Spleen (tissue), 11 donors: Measurements from ENCODE around the gene PKN1. TPM values are rescaled to one million over a fixed set of nuclear protein-coding genes. Genes with fewer than 3 reads are reported as not detected.

ENCODE experiments used
- DNase-seq: peaks from one replicate; pipeline ENCODE4 v3.0.0-alpha.2; 2020
- H3K27ac ChIP-seq, 8 donors: fragments of 200-600 bp; sonication (generic) in 7 of 8; 1 replicate in 4 of 8; 2 replicates in 4 of 8; pipeline versions ENCODE4 v1.5.0 to v1.8.0; 2016 to 2021; ENCODE audit warnings: inconsistent platforms in 4 of 8, mild to moderate bottlenecking in 4 of 8, moderate library complexity in 1 of 8
- H3K27me3 ChIP-seq, 7 donors: fragments of 200-600 bp; sonication (generic) in 6 of 7; replicated peaks in 1 of 7; 1 replicate in 4 of 7; 2 replicates in 3 of 7; pipeline versions ENCODE4 v1.5.0 to v1.8.0; 2016 to 2021; ENCODE audit warnings: inconsistent platforms in 3 of 7, mild to moderate bottlenecking in 1 of 7
- H3K36me3 ChIP-seq, 6 donors: fragments of 200-600 bp; sonication (generic) in 5 of 6; 1 replicate in 4 of 6; 2 replicates in 2 of 6; pipeline versions ENCODE4 v1.5.0 to v1.8.0; 2016 to 2021; ENCODE audit warnings: inconsistent platforms in 2 of 6
- H3K4me1 ChIP-seq, 6 donors: fragments of 200-600 bp; sonication (generic) in 5 of 6; 1 replicate in 3 of 6; 2 replicates in 3 of 6; pipeline versions ENCODE4 v1.5.0 to v1.8.0; 2016 to 2021; ENCODE audit warnings: inconsistent platforms in 3 of 6
- H3K4me3 ChIP-seq, 8 donors: fragments of 200-600 bp; sonication (generic) in 7 of 8; 1 replicate in 4 of 8; 2 replicates in 4 of 8; pipeline versions ENCODE4 v1.5.0 to v1.8.0; 2016 to 2021; ENCODE audit warnings: inconsistent platforms in 4 of 8, mild to moderate bottlenecking in 4 of 8, moderate library complexity in 2 of 8
- H3K9me3 ChIP-seq, 8 donors: fragments of 200-600 bp; sonication (generic) in 7 of 8; 1 replicate in 4 of 8; 2 replicates in 4 of 8; pipeline versions ENCODE4 v1.5.0 to v1.8.0; 2016 to 2021; ENCODE audit warnings: inconsistent platforms in 4 of 8
- POLR2A ChIP-seq, 3 donors: fragments of 450-650 bp; IDR thresholded peaks; one replicate each; pipeline ENCODE4 v1.5.1; 2017; ENCODE audit warnings: antibody characterized with exemption in 3 of 3, mild to moderate bottlenecking in 1 of 3
- POLR2AphosphoS5 ChIP-seq, 3 donors: sonication (generic); formaldehyde crosslinking; IDR thresholded peaks; one replicate each; pipeline ENCODE4 v1.5.1; 2017; ENCODE audit warnings: antibody characterized with exemption in 3 of 3
- WGBS, 5 donors: extraction: QIAGEN DNeasy Blood & Tissue Kit in 3 of 5; methylation state at CpG; one replicate each; pipeline versions ENCODE4 v1.1.5 to v1.1.7; 2013 to 2018; 5-methylcytosine and 5-hydroxymethylcytosine counted together
- intact Hi-C: fragments of 100-400 bp; cut with DNase I; formaldehyde crosslinking; loops from one replicate; pipeline ENCODE4 v1.15.0; 2023; ENCODE audit warnings: low total_unique reads
- polyA plus RNA-seq, 3 donors: library from polyadenylated mRNA; stranded (reverse); fragments of 200-250 nt; gene quantifications; one replicate each; pipeline ENCODE4 v1.2.1, GENCODE V29; 2013
- total RNA-seq, 7 donors: library from RNA; depleted of rRNA in 3 of 7; stranded (reverse); fragments of >200 nt in 3 of 7; fragmentation: NEBNext Ultra II Directional in 4 of 7; extraction: Animal tissue kit (Norgen Biotek cat#: 25700) in 4 of 7; gene quantifications; one replicate each; pipeline versions ENCODE4 v1.1.0 to v1.2.1, GENCODE V29; 2016 to 2021
- TF ChIP-seq, protein P1 (sequence below), 11 experiments: fragments of 200-600 bp in 7 of 11; fragments of 450-650 bp in 4 of 11; sonication (generic) in 4 of 11; IDR thresholded peaks in 8 of 11; conservative IDR thresholded peaks in 3 of 11; 1 replicate in 7 of 11; 2 replicates in 4 of 11; pipeline versions ENCODE4 v1.4.0 to v1.8.0; 2016 to 2021; ENCODE audit warnings: antibody characterized with exemption in 11 of 11, inconsistent platforms in 4 of 11, mild to moderate bottlenecking in 1 of 11
- donor health status: healthy with polysubstance abuse.
- donor health status: DM: no; HTN: no; CAD: no; lungs with moderate emphysema.
- donor health status: DM: no; HTN: no; CAD: no.
- donor health status: Bipolar disorder and iron deficiency.
- donor health status: healthy.
- donor health status: DM: no; HTN: no; CAD: no.
- donor health status: DM: yes; HTN: yes; CAD: no.

Gene PKN1
- total and polyA plus RNA-seq, 10 donors: 93.3 to 213 (median 166) TPM

DNA sequence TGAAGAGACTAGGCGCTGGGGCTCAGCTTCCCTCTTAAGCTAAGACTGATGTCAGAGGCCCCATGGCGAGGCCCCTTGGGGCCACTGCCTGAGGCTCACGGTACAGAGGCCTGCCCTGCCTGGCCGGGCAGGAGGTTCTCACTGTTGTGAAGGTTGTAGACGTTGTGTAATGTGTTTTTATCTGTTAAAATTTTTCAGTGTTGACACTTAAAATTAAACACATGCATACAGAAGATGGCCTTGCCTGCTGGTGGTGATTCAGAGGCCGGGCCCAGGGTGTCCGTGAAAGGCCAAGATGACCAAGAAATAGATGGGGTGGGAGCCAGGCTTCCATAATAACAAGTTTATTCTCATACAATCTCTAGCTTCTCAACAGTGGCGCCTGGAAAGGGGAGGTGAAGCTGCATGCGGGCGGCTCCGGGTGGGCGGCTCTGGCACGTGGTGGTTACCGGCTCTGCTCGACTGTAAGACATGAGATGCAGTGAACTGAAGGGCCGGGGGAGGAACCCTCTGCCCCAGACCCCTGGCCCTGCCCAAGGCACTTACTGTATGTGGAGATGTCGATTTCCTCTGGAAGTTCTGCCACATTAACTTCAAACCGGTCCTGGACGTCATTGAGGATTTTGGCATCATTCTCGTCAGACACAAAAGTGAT is 24.5 kb upstream of the PKN1 start:
- TF ChIP-seq POLR2A (IDR thresholded peaks at IDR 0.05) (no peak), POLR2AphosphoS5 (IDR thresholded peaks at IDR 0.05) (peak in 1 of 3 donors; percentile 1)
- TF ChIP-seq, protein P1, sequence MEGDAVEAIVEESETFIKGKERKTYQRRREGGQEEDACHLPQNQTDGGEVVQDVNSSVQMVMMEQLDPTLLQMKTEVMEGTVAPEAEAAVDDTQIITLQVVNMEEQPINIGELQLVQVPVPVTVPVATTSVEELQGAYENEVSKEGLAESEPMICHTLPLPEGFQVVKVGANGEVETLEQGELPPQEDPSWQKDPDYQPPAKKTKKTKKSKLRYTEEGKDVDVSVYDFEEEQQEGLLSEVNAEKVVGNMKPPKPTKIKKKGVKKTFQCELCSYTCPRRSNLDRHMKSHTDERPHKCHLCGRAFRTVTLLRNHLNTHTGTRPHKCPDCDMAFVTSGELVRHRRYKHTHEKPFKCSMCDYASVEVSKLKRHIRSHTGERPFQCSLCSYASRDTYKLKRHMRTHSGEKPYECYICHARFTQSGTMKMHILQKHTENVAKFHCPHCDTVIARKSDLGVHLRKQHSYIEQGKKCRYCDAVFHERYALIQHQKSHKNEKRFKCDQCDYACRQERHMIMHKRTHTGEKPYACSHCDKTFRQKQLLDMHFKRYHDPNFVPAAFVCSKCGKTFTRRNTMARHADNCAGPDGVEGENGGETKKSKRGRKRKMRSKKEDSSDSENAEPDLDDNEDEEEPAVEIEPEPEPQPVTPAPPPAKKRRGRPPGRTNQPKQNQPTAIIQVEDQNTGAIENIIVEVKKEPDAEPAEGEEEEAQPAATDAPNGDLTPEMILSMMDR (IDR thresholded peaks at IDR 0.05 in 8 of 11, conservative IDR thresholded peaks at IDR 0.05 in 3 of 11): no peak
- Histone ChIP-seq H3K9me3 (no peaks in the 10 kb centered on the region), H3K4me3 (no peak overlapping the region), H3K4me1 (peaks cover 40 to 88% (median 71%) of the 10 kb centered on the region in 6 donors), H3K27ac (peak overlapping the region in 6 of 8 donors; percentile 35 to 89 (median 83)), H3K36me3 (peaks cover 8 to 100% (median 98%) of the 10 kb centered on the region in 6 donors), H3K27me3 (no peaks in the 10 kb centered on the region)
- no peak for DNase-seq
- intact Hi-C loops: no loop called here
- WGBS, 5 donors: 65 to 87% (median 78%) methylated on average over 18 to 20 of the region's 20 CpGs

DNA sequence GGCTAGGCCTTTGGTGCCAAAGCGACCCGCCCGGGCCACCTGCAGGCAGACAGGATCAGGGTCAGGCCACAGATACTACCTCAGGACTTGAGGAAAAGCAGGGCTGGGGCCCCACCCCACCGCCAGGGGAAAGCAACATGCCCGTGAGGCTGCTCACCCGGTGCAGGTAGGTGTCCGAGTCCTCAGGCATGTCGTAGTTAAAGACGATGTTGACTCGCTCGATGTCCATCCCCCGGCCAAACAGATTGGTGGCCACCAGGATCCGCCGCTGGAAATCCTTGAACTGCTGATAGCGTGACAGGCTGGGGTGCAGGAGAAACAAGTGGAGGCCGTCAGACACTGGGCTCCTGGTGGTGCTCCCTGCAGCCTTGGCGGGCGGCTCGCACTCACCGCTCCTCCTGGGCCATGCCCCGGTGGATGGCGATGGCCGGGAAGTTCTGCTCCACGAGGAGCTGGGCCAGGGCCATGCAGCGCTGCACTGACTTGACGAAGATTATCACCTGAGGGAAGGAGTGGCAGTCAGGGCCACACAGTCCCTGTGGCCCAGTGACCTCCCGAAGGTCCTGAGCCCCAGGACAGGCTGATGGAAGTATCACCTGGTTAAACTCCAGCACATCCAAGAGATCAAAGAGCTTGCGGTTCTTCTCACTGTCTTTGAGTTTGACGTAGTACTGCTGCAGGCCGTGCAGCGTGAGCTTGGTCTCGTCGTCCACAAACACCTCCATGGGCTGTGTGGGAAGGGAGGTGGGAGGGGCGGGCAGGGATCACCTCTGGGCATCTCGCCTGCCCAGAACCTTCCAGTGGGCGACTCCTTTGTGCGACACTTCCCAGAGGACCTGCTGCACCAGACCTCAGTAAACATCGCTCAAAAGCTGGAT is 23.7 kb upstream of the PKN1 start:
- intact Hi-C loops: no loop called here
- Histone ChIP-seq H3K4me3 (peak overlapping the region in 1 of 8 donors; percentile 38), H3K36me3 (peaks cover 8 to 100% (median 91%) of the 10 kb centered on the region in 6 donors), H3K27ac (peak overlapping the region; percentile 4 to 89 (median 82)), H3K4me1 (peaks cover 46 to 96% (median 78%) of the 10 kb centered on the region in 6 donors), H3K9me3 (no peaks in the 10 kb centered on the region), H3K27me3 (no peaks in the 10 kb centered on the region)
- DNase-seq: no peak
- 83 to 90% (median 88%) methylated on average over 19 to 38 of the region's 38 CpGs for WGBS, 5 donors
- no peak for TF ChIP-seq POLR2A (IDR thresholded peaks at IDR 0.05)
- peak; percentile 50 to 78 (median 58) for TF ChIP-seq POLR2AphosphoS5 (IDR thresholded peaks at IDR 0.05)

DNA sequence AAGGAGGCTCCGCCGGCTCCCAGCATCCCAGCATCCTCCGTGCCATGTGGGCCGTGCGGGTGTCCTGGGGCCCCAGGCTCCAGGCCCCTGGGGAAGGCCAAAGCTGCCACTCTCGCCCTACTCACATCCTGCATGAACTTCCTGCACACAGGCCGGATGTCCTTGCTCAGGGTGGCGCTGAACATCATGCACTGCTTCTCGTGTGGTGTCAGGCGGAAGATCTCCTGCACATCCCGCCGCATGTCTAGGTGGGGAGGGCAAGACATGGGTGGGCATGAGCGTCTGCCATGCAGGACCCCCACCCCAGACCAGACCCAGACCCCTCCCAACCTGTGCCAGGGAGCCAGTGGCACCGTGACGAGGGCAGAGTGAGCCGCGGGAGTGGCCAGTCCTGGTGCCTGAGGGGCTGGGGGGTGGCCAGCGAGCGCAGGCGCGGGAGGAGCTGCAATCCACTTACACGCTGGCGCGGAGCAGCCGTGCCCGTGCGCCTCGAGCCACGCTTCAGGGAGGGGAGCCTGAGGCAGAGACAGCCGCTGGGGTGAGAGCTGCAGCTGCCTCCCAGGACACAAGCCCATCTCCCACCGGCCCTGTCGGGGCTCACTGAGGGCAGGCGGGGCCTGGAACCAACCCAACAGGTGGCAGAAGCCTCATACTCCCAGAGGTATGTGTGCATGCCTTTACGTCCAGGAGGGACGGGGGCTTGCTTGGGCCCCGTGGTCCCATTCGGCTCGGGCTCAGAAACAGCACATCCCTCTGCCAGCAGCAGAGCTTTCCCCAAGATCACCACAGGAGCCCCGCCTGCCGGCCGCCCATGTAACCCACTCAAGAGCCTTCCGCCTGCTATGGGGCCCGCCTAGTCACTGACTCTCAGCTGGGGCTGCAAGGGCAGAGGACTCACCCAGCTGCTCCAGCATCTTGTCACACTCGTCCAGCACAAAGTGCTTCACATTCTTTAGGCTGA is 22.7 kb upstream of the PKN1 start:
- peak overlapping the region in 2 of 8 donors; percentile 2 to 38 for H3K4me3 ChIP-seq
- peak; percentile 90 for DNase-seq
- intact Hi-C loops: no loop called here
- peaks cover 8 to 100% (median 81%) of the 10 kb centered on the region in 6 donors for H3K36me3 ChIP-seq
- peaks cover 51 to 100% (median 87%) of the 10 kb centered on the region in 6 donors for H3K4me1 ChIP-seq
- no peaks in the 10 kb centered on the region for H3K27me3 ChIP-seq
- H3K9me3 ChIP-seq: no peaks in the 10 kb centered on the region
- 69 to 75% (median 73%) methylated on average over 21 to 44 of the region's 44 CpGs for WGBS, 5 donors
- no peak for TF ChIP-seq POLR2A (IDR thresholded peaks at IDR 0.05)
- peak; percentile 87 to 93 (median 88) for TF ChIP-seq POLR2AphosphoS5 (IDR thresholded peaks at IDR 0.05)
- peak overlapping the region; percentile 47 to 89 (median 82) for H3K27ac ChIP-seq

DNA sequence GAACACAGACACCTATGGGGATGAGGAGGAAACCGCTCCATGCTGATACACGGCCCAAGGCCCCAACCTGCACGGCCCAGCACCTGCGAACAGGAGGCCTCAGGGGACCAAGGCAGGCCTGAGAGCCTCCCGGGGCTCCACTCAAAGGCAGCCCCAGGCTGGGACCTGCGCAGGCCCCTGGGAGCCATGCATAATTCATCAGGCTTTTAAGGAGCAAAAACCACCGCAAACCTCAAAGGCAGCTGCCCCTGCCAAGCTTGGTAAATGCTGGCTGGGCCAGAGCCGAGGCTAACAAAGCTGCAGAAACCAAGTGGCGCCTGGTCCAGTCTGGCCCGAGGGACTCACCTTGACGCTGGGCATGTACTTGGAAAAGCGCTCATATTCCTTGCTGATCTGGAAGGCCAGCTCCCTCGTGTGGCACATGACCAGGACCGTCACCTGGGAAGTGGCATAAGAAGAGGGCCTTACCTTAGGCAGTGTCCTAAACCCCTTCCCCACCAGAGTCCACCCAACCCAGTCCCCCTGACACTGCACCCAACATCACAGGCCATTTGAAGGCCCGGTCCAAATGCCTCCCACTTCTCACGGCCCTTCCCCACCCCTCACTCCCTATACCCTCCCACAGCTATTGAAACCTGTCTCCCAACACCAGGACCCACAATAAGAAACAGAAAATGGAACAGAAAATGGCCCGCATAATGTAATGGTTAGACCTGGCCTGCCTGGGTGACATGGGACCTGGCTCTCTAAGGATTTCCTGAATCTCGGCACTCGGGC is 21.8 kb upstream of the PKN1 start:
- Histone ChIP-seq H3K9me3 (no peaks in the 10 kb centered on the region), H3K27ac (peak overlapping the region; percentile 47 to 89 (median 82)), H3K36me3 (peaks cover 6 to 100% (median 71%) of the 10 kb centered on the region in 6 donors), H3K4me1 (peaks cover 54 to 100% (median 87%) of the 10 kb centered on the region in 6 donors), H3K4me3 (peak overlapping the region in 1 of 8 donors; percentile 38), H3K27me3 (no peaks in the 10 kb centered on the region)
- 82 to 88% (median 84%) methylated on average over 13 to 19 of the region's 19 CpGs for WGBS, 5 donors
- DNase-seq: no peak
- TF ChIP-seq POLR2AphosphoS5 (IDR thresholded peaks at IDR 0.05): peak in 2 of 3 donors; percentile 1 to 22
- TF ChIP-seq, protein P1 (IDR thresholded peaks at IDR 0.05 in 8 of 11, conservative IDR thresholded peaks at IDR 0.05 in 3 of 11): no peak
- TF ChIP-seq POLR2A (IDR thresholded peaks at IDR 0.05): no peak
- intact Hi-C loops: no loop called here
